ENCODE measurements around the gene PSMG2.

DNA sequence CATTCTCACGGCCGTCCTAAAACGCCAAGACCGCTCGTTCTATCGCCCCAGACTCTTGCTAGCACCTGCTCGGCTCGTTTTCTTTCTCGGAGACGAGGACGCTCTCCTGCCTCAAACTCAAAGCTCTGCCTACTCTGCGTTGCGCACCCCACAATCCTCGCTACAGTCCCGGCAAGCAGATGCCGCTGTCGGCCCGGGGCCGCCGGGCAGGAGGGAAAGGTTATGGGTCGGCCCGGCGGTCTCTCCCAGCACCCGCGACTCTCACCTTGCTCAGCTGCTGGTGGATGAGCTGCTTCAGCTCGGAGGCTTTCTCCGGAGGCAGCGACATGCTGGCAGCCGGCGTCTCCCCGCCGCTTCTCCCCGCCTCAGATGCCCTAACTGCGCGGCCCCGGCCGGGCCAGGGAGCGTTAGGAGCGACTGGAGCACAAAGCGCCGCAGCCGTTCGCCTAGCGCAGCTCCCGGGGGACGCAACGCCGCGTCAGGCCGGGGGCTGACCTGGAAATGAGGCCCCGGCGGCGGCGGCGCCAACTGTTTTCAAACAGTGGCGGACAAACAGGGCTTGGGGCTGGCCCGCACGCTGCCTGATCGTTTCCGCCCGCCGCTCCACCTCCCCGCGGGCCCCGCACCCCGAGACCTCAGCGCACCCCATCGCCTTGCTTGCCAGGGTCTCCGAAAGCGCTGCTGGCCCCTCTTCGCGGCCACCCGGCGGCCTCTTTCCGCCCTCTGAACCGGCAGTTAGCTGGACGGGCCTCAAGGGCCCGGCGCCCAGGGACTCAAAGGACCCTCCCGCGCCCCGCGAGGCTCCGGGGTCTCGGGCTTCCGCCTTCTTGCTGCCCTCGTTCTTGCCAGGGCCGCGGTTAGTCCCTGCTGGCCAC lies at the start of gene PSMG2, which contains the start of gene CEP76:
- TF ChIP-seq, protein P1, sequence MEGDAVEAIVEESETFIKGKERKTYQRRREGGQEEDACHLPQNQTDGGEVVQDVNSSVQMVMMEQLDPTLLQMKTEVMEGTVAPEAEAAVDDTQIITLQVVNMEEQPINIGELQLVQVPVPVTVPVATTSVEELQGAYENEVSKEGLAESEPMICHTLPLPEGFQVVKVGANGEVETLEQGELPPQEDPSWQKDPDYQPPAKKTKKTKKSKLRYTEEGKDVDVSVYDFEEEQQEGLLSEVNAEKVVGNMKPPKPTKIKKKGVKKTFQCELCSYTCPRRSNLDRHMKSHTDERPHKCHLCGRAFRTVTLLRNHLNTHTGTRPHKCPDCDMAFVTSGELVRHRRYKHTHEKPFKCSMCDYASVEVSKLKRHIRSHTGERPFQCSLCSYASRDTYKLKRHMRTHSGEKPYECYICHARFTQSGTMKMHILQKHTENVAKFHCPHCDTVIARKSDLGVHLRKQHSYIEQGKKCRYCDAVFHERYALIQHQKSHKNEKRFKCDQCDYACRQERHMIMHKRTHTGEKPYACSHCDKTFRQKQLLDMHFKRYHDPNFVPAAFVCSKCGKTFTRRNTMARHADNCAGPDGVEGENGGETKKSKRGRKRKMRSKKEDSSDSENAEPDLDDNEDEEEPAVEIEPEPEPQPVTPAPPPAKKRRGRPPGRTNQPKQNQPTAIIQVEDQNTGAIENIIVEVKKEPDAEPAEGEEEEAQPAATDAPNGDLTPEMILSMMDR (conservative IDR thresholded peaks at IDR 0.05 in 1 of 2, IDR thresholded peaks at IDR 0.05 in 1 of 2; ENCODE audit: extremely low read depth in 1 of 2, insufficient read depth in 1 of 2, low read depth in 1 of 2, low read length in 2 of 2): no peak
- no peak for TF ChIP-seq EZH2 (IDR thresholded peaks at IDR 0.05; ENCODE audit: borderline replicate concordance, low read length)

Measured in mammary epithelial cell (primary cell).